Esophagus squamous epithelium (tissue), 5 donors: Measurements from ENCODE around the gene RCOR1. TPM values are rescaled to one million over a fixed set of nuclear protein-coding genes. Genes with fewer than 3 reads are reported as not detected.

Source experiments
- DNase-seq: peaks from one replicate; lab custom pipeline; 2025; lab: John Stamatoyannopoulos, UW
- H3K27ac ChIP-seq, 4 donors: fragments of 200-600 bp; sonication (generic); one replicate each; pipeline ENCODE4 v1.5.1; 2016 to 2019; ENCODE audit warnings: mild to moderate bottlenecking in 1 of 4
- H3K27me3 ChIP-seq, 4 donors: fragments of 200-600 bp; sonication (generic); 1 replicate in 3 of 4; 2 replicates in 1 of 4; pipeline versions ENCODE4 v1.5.1 to v1.6.0; 2017 to 2021; ENCODE audit warnings: antibody characterized with exemption in 1 of 4
- H3K36me3 ChIP-seq, 3 donors: fragments of 200-600 bp; sonication (generic); one replicate each; pipeline ENCODE4 v1.5.1; 2016 to 2019
- H3K4me1 ChIP-seq, 3 donors: fragments of 200-600 bp; sonication (generic); one replicate each; pipeline ENCODE4 v1.5.1; 2017 to 2019
- H3K4me3 ChIP-seq, 4 donors: fragments of 200-600 bp; sonication (generic); 1 replicate in 3 of 4; 2 replicates in 1 of 4; pipeline ENCODE4 v1.5.1; 2016 to 2019; ENCODE audit warnings: mild to moderate bottlenecking in 2 of 4, moderate library complexity in 1 of 4
- H3K9me3 ChIP-seq, 3 donors: fragments of 200-600 bp; sonication (generic); one replicate each; pipeline ENCODE4 v1.5.1; 2016 to 2019
- CTCF ChIP-seq, 6 experiments: fragments of 450-650 bp in 4 of 6; fragments of 200-600 bp in 2 of 6; sonication (generic) in 2 of 6; IDR thresholded peaks; one replicate each; pipeline ENCODE4 v1.5.1; 2016 to 2019; ENCODE audit warnings: antibody characterized with exemption in 6 of 6, mild to moderate bottlenecking in 4 of 6, moderate library complexity in 4 of 6
- POLR2A ChIP-seq, 4 donors: fragments of 450-650 bp; IDR thresholded peaks; one replicate each; pipeline ENCODE4 v1.6.1; 2017; ENCODE audit warnings: antibody characterized with exemption in 4 of 4, mild to moderate bottlenecking in 4 of 4, moderate library complexity in 3 of 4
- WGBS, 2 donors: methylation state at CpG; one replicate each; pipeline ENCODE4 v1.1.5; 2018; 5-methylcytosine and 5-hydroxymethylcytosine counted together
- intact Hi-C: fragments of 100-400 bp; cut with DNase I; formaldehyde crosslinking; loops from one replicate; pipeline ENCODE4 v1.15.0; 2022
- total RNA-seq, 4 donors: library from RNA; depleted of rRNA; stranded (reverse); fragments of >200 nt; gene quantifications; one replicate each; pipeline ENCODE4 v1.1.0, GENCODE V29; 2016
- donor health status: DM: yes; HTN: yes; CAD: no.

The RCOR1 gene
- 10 to 100 TPM; 25.6 to 56.9 (median 35.2) TPM for total RNA-seq

GRCh38 chr14:102591944-102592762, at the start of gene RCOR1:
TSS of gene RCOR1 (plus strand) at chr14:102592649. CDS start at chr14:102592887, 238 bp downstream.
- DNase-seq = peak; percentile 94
- peak within 1 kb of the TSS; percentile 72 to 94 (median 88) for H3K4me3 ChIP-seq
- H3K9me3 ChIP-seq = no peaks in the 10 kb centered on the region
- TF ChIP-seq POLR2A (IDR thresholded peaks at IDR 0.05) (peak in 3 of 4 donors; percentile 29 to 87 (median 66)), CTCF (IDR thresholded peaks at IDR 0.05) (peak in 1 of 6 experiments; percentile 5)
- H3K27ac ChIP-seq = peak within 1 kb of the TSS; percentile 96 to 100 (median 100)
- H3K36me3 ChIP-seq = peaks cover 0 to 20% (median 0%) of the 10 kb centered on the region in 3 donors
- H3K4me1 ChIP-seq = peaks cover 4 to 55% (median 14%) of the 10 kb centered on the region in 3 donors
- H3K27me3 ChIP-seq = no peaks in the 10 kb centered on the region
- no CpG with 5 or more reads among the region's 96 CpGs for WGBS, 2 donors
- intact Hi-C loops = loop anchor here (5.0 kb wide), 1 partner anchor 70 kb away; no protein-coding TSS in a partner anchor

- Histone ChIP-seq H3K9me3 (no peaks in the 10 kb centered on the region), H3K27me3 (peaks cover 0 to 45% (median 3%) of the 10 kb centered on the region in 4 donors), H3K4me3 (peak overlapping the region; percentile 12 to 51 (median 27)), H3K27ac (peak overlapping the region; percentile 73 to 82 (median 76)), H3K36me3 (no peaks in the 10 kb centered on the region), H3K4me1 (peaks cover 16 to 42% (median 29%) of the 10 kb centered on the region in 3 donors)
- no peak for DNase-seq
- WGBS, 2 donors = 58 to 72% methylated on average over 6 to 7 of the region's 43 CpGs
- intact Hi-C loops = no loop called here
- no peak for TF ChIP-seq CTCF (IDR thresholded peaks at IDR 0.05)
- TF ChIP-seq POLR2A (IDR thresholded peaks at IDR 0.05) = no peak
Observed at GRCh38 chr14:102544046-102544746, 48.3 kb upstream of the RCOR1 start.

GRCh38 chr14:102544747-102545460, 47.5 kb upstream of the RCOR1 start:
- DNase-seq = no peak
- no peaks in the 10 kb centered on the region for H3K9me3 ChIP-seq
- peak overlapping the region; percentile 73 to 82 (median 76) for H3K27ac ChIP-seq
- no peak for TF ChIP-seq POLR2A (IDR thresholded peaks at IDR 0.05)
- TF ChIP-seq CTCF (IDR thresholded peaks at IDR 0.05) = no peak
- H3K27me3 ChIP-seq = peaks cover 0 to 45% (median 3%) of the 10 kb centered on the region in 4 donors
- H3K4me3 ChIP-seq = peak overlapping the region; percentile 12 to 51 (median 27)
- WGBS, 2 donors = 8% methylated on average over 11 of the region's 66 CpGs; no CpG with 5 or more reads in 1 of the 2 donors
- intact Hi-C loops = no loop called here
- no peaks in the 10 kb centered on the region for H3K36me3 ChIP-seq
- H3K4me1 ChIP-seq = peaks cover 16 to 40% (median 28%) of the 10 kb centered on the region in 3 donors

GRCh38 chr14:102545461-102546265, 46.8 kb upstream of the RCOR1 start:
- H3K27ac ChIP-seq = peak overlapping the region; percentile 73 to 82 (median 76)
- WGBS, 2 donors = 44 to 58% methylated on average over 13 to 14 of the region's 29 CpGs
- DNase-seq = no peak
- intact Hi-C loops = no loop called here
- no peaks in the 10 kb centered on the region for H3K9me3 ChIP-seq
- TF ChIP-seq CTCF (IDR thresholded peaks at IDR 0.05) = peak in 1 of 6 experiments; percentile 14
- no peak for TF ChIP-seq POLR2A (IDR thresholded peaks at IDR 0.05)
- H3K4me3 ChIP-seq = peak overlapping the region in 2 of 4 donors; percentile 15 to 51
- no peaks in the 10 kb centered on the region for H3K36me3 ChIP-seq
- H3K27me3 ChIP-seq = peaks cover 0 to 45% (median 3%) of the 10 kb centered on the region in 4 donors
- H3K4me1 ChIP-seq = peaks cover 16 to 33% (median 23%) of the 10 kb centered on the region in 3 donors
